Muscle layer of duodenum (tissue), 2 donors: ENCODE data around the gene ZC3H13.
A peak's percentile ranks its signal among the peaks of the same experiment; 100 is the strongest.

Experiments used
- H3K27ac ChIP-seq: one replicate; pipeline ENCODE4 v1.7.0; 2013; ENCODE audit warnings: mild to moderate bottlenecking, low read length
- H3K27me3 ChIP-seq: one replicate; pipeline ENCODE4 v1.7.0; 2013; ENCODE audit warnings: low read depth, mild to moderate bottlenecking, control low read depth, low read length
- H3K36me3 ChIP-seq, 2 donors: one replicate each; pipeline ENCODE4 v1.7.0; 2013; ENCODE audit warnings: low read length in 2 of 2, control low read depth in 1 of 2, mild to moderate bottlenecking in 1 of 2; ENCODE audit not compliant: insufficient read depth in 2 of 2, control insufficient read depth in 1 of 2
- H3K4me1 ChIP-seq, 2 donors: one replicate each; pipeline ENCODE4 v1.7.0; 2013; ENCODE audit warnings: low read length in 2 of 2, mild to moderate bottlenecking in 2 of 2, control low read depth in 1 of 2, moderate library complexity in 1 of 2; ENCODE audit not compliant: insufficient read depth in 2 of 2, control insufficient read depth in 1 of 2
- H3K4me3 ChIP-seq, 2 donors: one replicate each; pipeline ENCODE4 v1.7.0; 2013; ENCODE audit warnings: low read length in 2 of 2, low read depth in 1 of 2, mild to moderate bottlenecking in 1 of 2
- H3K9me3 ChIP-seq, 2 donors: one replicate each; pipeline ENCODE4 v1.7.0; 2013; ENCODE audit warnings: low read length in 2 of 2, control low read depth in 1 of 2, mild to moderate bottlenecking in 1 of 2; ENCODE audit not compliant: control insufficient read depth in 1 of 2
- donor health status: healthy.

ZC3H13 gene

GRCh38 chr13:46052319-46053161, at the start of gene ZC3H13:
Gene ZC3H13 (minus strand): TSS chr13:46052746. CDS start chr13:46045507, 7,239 bp downstream.
- Histone ChIP-seq H3K4me1 (peaks cover 8 to 24% of the 10 kb centered on the region in 2 donors), H3K27me3 (no peaks in the 10 kb centered on the region), H3K27ac (peak within 1 kb of the TSS; percentile 87), H3K9me3 (no peaks in the 10 kb centered on the region), H3K4me3 (peak within 1 kb of the TSS; percentile 76 to 88), H3K36me3 (no peaks in the 10 kb centered on the region)

GRCh38 chr13:46102255-46102605, 49.7 kb upstream of the ZC3H13 start:
- H3K4me1 ChIP-seq: no peaks in the 10 kb centered on the region
- no peak overlapping the region for H3K4me3 ChIP-seq
- no peaks in the 10 kb centered on the region for H3K27me3 ChIP-seq
- H3K36me3 ChIP-seq: no peaks in the 10 kb centered on the region
- H3K27ac ChIP-seq: no peak overlapping the region
- H3K9me3 ChIP-seq: no peaks in the 10 kb centered on the region

- no peaks in the 10 kb centered on the region for H3K4me1 ChIP-seq
- no peaks in the 10 kb centered on the region for H3K36me3 ChIP-seq
- H3K27me3 ChIP-seq: no peaks in the 10 kb centered on the region
- no peak overlapping the region for H3K27ac ChIP-seq
- H3K9me3 ChIP-seq: no peaks in the 10 kb centered on the region
- H3K4me3 ChIP-seq: no peak overlapping the region
These were observed 49.1 kb upstream of the ZC3H13 start for GRCh38 chr13:46101484-46102254.

GRCh38 chr13:46101002-46101401, 48.5 kb upstream of the ZC3H13 start:
- no peaks in the 10 kb centered on the region for H3K9me3 ChIP-seq
- no peak overlapping the region for H3K4me3 ChIP-seq
- no peaks in the 10 kb centered on the region for H3K4me1 ChIP-seq
- H3K36me3 ChIP-seq: no peaks in the 10 kb centered on the region
- no peaks in the 10 kb centered on the region for H3K27me3 ChIP-seq
- no peak overlapping the region for H3K27ac ChIP-seq

- no peaks in the 10 kb centered on the region for H3K36me3 ChIP-seq
- H3K27me3 ChIP-seq: no peaks in the 10 kb centered on the region
- H3K4me3 ChIP-seq: no peak overlapping the region
- H3K27ac ChIP-seq: no peak overlapping the region
- no peaks in the 10 kb centered on the region for H3K9me3 ChIP-seq
- H3K4me1 ChIP-seq: no peaks in the 10 kb centered on the region
These were observed 47.8 kb upstream of the ZC3H13 start for GRCh38 chr13:46100191-46100815.

- H3K9me3 ChIP-seq: no peaks in the 10 kb centered on the region
- H3K4me3 ChIP-seq: no peak overlapping the region
- H3K4me1 ChIP-seq: no peaks in the 10 kb centered on the region
- no peaks in the 10 kb centered on the region for H3K36me3 ChIP-seq
- no peaks in the 10 kb centered on the region for H3K27me3 ChIP-seq
- no peak overlapping the region for H3K27ac ChIP-seq
These were observed 45.1 kb upstream of the ZC3H13 start for GRCh38 chr13:46097663-46098062.

GRCh38 chr13:46097015-46097414, 44.5 kb upstream of the ZC3H13 start:
- Histone ChIP-seq H3K27ac (no peak overlapping the region), H3K27me3 (no peaks in the 10 kb centered on the region), H3K9me3 (no peaks in the 10 kb centered on the region), H3K36me3 (no peaks in the 10 kb centered on the region), H3K4me3 (no peak overlapping the region), H3K4me1 (no peaks in the 10 kb centered on the region)

GRCh38 chr13:46094478-46094877, 41.9 kb upstream of the ZC3H13 start:
- H3K27me3 ChIP-seq: no peaks in the 10 kb centered on the region
- no peaks in the 10 kb centered on the region for H3K9me3 ChIP-seq
- no peak overlapping the region for H3K27ac ChIP-seq
- H3K4me3 ChIP-seq: no peak overlapping the region
- H3K36me3 ChIP-seq: no peaks in the 10 kb centered on the region
- H3K4me1 ChIP-seq: no peaks in the 10 kb centered on the region

- Histone ChIP-seq H3K27me3 (no peaks in the 10 kb centered on the region), H3K36me3 (no peaks in the 10 kb centered on the region), H3K4me1 (no peaks in the 10 kb centered on the region), H3K4me3 (no peak overlapping the region), H3K27ac (no peak overlapping the region), H3K9me3 (no peaks in the 10 kb centered on the region)
These were observed 36.4 kb upstream of the ZC3H13 start for GRCh38 chr13:46088821-46089562.

GRCh38 chr13:46087481-46087880, 34.9 kb upstream of the ZC3H13 start:
- Histone ChIP-seq H3K4me3 (no peak overlapping the region), H3K27me3 (no peaks in the 10 kb centered on the region), H3K9me3 (no peaks in the 10 kb centered on the region), H3K4me1 (no peaks in the 10 kb centered on the region), H3K27ac (no peak overlapping the region), H3K36me3 (no peaks in the 10 kb centered on the region)

- Histone ChIP-seq H3K4me1 (no peaks in the 10 kb centered on the region), H3K9me3 (no peaks in the 10 kb centered on the region), H3K27me3 (no peaks in the 10 kb centered on the region), H3K36me3 (no peaks in the 10 kb centered on the region), H3K4me3 (no peak overlapping the region), H3K27ac (no peak overlapping the region)
These were observed 34.4 kb upstream of the ZC3H13 start for GRCh38 chr13:46086985-46087384.
